Neural cell (in vitro differentiated cells): ENCODE results near the gene RNF7. TPM values are rescaled to one million over a fixed set of nuclear protein-coding genes. Genes with fewer than 3 reads are reported as not detected.

ENCODE experiments used
- H2AFZ ChIP-seq: fragments of 200-600, 300-800 bp; sonication (generic), shearing (Covaris generic); 2 replicates; pipeline ENCODE4 v1.6.0; 2014; ENCODE audit warnings: low read depth, mild to moderate bottlenecking, antibody characterized with exemption, low read length, moderate library complexity
- H3F3A ChIP-seq: fragments of 200-600 bp; shearing (Covaris generic); 2 replicates; pipeline ENCODE4 v1.6.1; 2016; ENCODE audit warnings: mild to moderate bottlenecking, moderate library complexity, mixed read lengths, antibody characterized with exemption, low read length; ENCODE audit not compliant: insufficient read depth, poor library complexity, severe bottlenecking
- H3K27ac ChIP-seq: fragments of 200-600, 300-800 bp; sonication (generic), shearing (Covaris generic); 2 replicates; pipeline ENCODE4 v1.5.1; 2014; ENCODE audit warnings: mild to moderate bottlenecking, low read length, moderate library complexity
- H3K27me3 ChIP-seq: fragments of 300-800, 200-600 bp; sonication (generic), shearing (Covaris generic); 2 replicates; pipeline ENCODE4 v1.6.0; 2014; ENCODE audit warnings: mild to moderate bottlenecking, low read depth, low read length, moderate library complexity; ENCODE audit not compliant: insufficient read depth
- H3K36me3 ChIP-seq: fragments of 300-800, 200-600 bp; sonication (generic), shearing (Covaris generic); 2 replicates; pipeline ENCODE4 v1.5.1; 2014; ENCODE audit warnings: mild to moderate bottlenecking, antibody characterized with exemption, low read length, moderate library complexity; ENCODE audit not compliant: insufficient read depth
- H3K4me2 ChIP-seq: fragments of 300-800, 200-600 bp; sonication (generic), shearing (Covaris generic); 2 replicates; pipeline ENCODE4 v1.6.0; 2014; ENCODE audit warnings: mild to moderate bottlenecking, low read length
- H3K4me3 ChIP-seq: fragments of 300-800, 200-600 bp; sonication (generic), shearing (Covaris generic); 2 replicates; pipeline ENCODE4 v1.5.1; 2014; ENCODE audit warnings: mild to moderate bottlenecking, low read length, moderate library complexity
- H3K79me2 ChIP-seq: fragments of 200-600 bp; shearing (Covaris generic); replicated peaks from 2 replicates; pipeline ENCODE4 v1.6.0; 2014; ENCODE audit warnings: mild to moderate bottlenecking, low read length, moderate library complexity; ENCODE audit not compliant: insufficient read depth
- H3K9ac ChIP-seq: fragments of 300-800, 200-600 bp; sonication (generic), shearing (Covaris generic); 2 replicates; pipeline ENCODE4 v1.6.1; 2016; ENCODE audit warnings: mild to moderate bottlenecking, low read length, mixed read lengths
- H3K9me2 ChIP-seq: fragments of 200-600 bp; shearing (Covaris generic); 2 replicates; pipeline ENCODE4 v1.6.1; 2016; ENCODE audit warnings: mild to moderate bottlenecking, low read length, mixed read lengths; ENCODE audit not compliant: insufficient read depth
- H3K9me3 ChIP-seq: fragments of 200-600, 300-800 bp; sonication (generic), shearing (Covaris generic); 2 replicates; pipeline ENCODE4 v1.6.1; 2016; ENCODE audit warnings: mild to moderate bottlenecking, mixed run types, low read length, moderate library complexity, mixed read lengths
- H4K20me1 ChIP-seq: fragments of 200-600 bp; shearing (Covaris generic); 2 replicates; pipeline ENCODE4 v1.6.1; 2016; ENCODE audit warnings: mild to moderate bottlenecking, mixed run types; ENCODE audit not compliant: insufficient read depth
- EP300 ChIP-seq: fragments of 450-650 bp; conservative IDR thresholded peaks from 2 replicates; pipeline ENCODE4 v1.6.1; 2014; ENCODE audit warnings: antibody characterized with exemption, mild to moderate bottlenecking, moderate library complexity; ENCODE audit not compliant: poor library complexity, severe bottlenecking
- EZH2 ChIP-seq: fragments of 200-600, 300-800 bp; shearing (Covaris generic), sonication (generic); IDR thresholded peaks from 2 replicates; pipeline ENCODE4 v1.6.1; 2014; ENCODE audit warnings: antibody characterized with exemption, low read length, borderline replicate concordance, mild to moderate bottlenecking; ENCODE audit not compliant: insufficient read depth, poor library complexity, severe bottlenecking
- MXI1 ChIP-seq: fragments of 450-650 bp; conservative IDR thresholded peaks from 2 replicates; pipeline ENCODE4 v1.6.1; 2014; ENCODE audit warnings: antibody characterized with exemption, mild to moderate bottlenecking; ENCODE audit not compliant: poor library complexity, severe bottlenecking
- POLR2AphosphoS5 ChIP-seq: IDR thresholded peaks from 2 replicates; pipeline ENCODE4 v1.6.1; 2012
- RAD21 ChIP-seq: fragments of 450-650 bp; conservative IDR thresholded peaks from 2 replicates; pipeline ENCODE4 v1.6.1; 2014; ENCODE audit warnings: antibody characterized with exemption, mild to moderate bottlenecking, moderate library complexity
- SMC3 ChIP-seq: fragments of 450-650 bp; conservative IDR thresholded peaks from 2 replicates; pipeline ENCODE4 v1.6.1; 2014; ENCODE audit warnings: antibody characterized with exemption, mild to moderate bottlenecking, moderate library complexity; ENCODE audit not compliant: poor library complexity
- TAF1 ChIP-seq: IDR thresholded peaks from 2 replicates; pipeline ENCODE4 v1.6.1; 2012; ENCODE audit warnings: low read depth
- polyA plus RNA-seq: library from polyadenylated mRNA; depleted of rRNA; stranded (reverse); fragments of >200 nt; gene quantifications from 2 replicates; pipeline ENCODE4 v1.2.3, GENCODE V29; 2014
- TF ChIP-seq, protein P1 (sequence below): IDR thresholded peaks from 2 replicates; pipeline ENCODE4 v1.6.1; 2012; ENCODE audit warnings: borderline replicate concordance
- TF ChIP-seq, protein P2 (sequence below): fragments of 450-650 bp; IDR thresholded peaks from 2 replicates; pipeline ENCODE4 v1.5.1; 2014; ENCODE audit warnings: antibody characterized with exemption, mild to moderate bottlenecking, moderate library complexity; ENCODE audit not compliant: poor library complexity, severe bottlenecking

Gene RNF7
- polyA plus RNA-seq, 1 donor from 2014 or later, result 170 TPM

DNA sequence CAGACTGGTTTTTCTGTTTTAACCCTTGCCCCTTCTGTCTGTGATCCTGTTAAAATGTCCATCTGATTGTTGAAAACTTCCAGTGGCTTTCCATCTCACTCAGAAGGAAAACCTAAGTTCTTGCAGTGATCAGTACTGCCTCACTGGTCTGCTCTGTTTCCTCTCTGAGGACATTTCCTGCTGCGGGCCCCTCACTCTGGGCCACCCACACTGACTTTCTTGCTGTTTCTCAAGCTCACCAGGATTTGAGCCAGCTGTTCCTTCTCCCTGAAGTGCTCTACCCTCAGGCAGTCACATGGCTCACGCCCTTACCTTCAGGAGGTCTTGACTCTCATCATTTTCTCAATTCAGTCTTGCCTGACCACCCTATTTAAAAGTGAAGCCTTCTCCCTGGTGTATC, 26.9 kb downstream of the RNF7 start:
- H3K79me2 ChIP-seq, result no peaks in the 10 kb centered on the region
- no peak overlapping the region for H3K4me2 ChIP-seq
- TF ChIP-seq POLR2AphosphoS5, result no peak
- TF ChIP-seq SMC3, result no peak
- TF ChIP-seq, protein P1, sequence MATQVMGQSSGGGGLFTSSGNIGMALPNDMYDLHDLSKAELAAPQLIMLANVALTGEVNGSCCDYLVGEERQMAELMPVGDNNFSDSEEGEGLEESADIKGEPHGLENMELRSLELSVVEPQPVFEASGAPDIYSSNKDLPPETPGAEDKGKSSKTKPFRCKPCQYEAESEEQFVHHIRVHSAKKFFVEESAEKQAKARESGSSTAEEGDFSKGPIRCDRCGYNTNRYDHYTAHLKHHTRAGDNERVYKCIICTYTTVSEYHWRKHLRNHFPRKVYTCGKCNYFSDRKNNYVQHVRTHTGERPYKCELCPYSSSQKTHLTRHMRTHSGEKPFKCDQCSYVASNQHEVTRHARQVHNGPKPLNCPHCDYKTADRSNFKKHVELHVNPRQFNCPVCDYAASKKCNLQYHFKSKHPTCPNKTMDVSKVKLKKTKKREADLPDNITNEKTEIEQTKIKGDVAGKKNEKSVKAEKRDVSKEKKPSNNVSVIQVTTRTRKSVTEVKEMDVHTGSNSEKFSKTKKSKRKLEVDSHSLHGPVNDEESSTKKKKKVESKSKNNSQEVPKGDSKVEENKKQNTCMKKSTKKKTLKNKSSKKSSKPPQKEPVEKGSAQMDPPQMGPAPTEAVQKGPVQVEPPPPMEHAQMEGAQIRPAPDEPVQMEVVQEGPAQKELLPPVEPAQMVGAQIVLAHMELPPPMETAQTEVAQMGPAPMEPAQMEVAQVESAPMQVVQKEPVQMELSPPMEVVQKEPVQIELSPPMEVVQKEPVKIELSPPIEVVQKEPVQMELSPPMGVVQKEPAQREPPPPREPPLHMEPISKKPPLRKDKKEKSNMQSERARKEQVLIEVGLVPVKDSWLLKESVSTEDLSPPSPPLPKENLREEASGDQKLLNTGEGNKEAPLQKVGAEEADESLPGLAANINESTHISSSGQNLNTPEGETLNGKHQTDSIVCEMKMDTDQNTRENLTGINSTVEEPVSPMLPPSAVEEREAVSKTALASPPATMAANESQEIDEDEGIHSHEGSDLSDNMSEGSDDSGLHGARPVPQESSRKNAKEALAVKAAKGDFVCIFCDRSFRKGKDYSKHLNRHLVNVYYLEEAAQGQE, result no peak
- no peak for TF ChIP-seq RAD21
- TF ChIP-seq TAF1, result no peak
- TF ChIP-seq, protein P2, sequence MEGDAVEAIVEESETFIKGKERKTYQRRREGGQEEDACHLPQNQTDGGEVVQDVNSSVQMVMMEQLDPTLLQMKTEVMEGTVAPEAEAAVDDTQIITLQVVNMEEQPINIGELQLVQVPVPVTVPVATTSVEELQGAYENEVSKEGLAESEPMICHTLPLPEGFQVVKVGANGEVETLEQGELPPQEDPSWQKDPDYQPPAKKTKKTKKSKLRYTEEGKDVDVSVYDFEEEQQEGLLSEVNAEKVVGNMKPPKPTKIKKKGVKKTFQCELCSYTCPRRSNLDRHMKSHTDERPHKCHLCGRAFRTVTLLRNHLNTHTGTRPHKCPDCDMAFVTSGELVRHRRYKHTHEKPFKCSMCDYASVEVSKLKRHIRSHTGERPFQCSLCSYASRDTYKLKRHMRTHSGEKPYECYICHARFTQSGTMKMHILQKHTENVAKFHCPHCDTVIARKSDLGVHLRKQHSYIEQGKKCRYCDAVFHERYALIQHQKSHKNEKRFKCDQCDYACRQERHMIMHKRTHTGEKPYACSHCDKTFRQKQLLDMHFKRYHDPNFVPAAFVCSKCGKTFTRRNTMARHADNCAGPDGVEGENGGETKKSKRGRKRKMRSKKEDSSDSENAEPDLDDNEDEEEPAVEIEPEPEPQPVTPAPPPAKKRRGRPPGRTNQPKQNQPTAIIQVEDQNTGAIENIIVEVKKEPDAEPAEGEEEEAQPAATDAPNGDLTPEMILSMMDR, result no peak
- no peak for TF ChIP-seq EP300
- no peak for TF ChIP-seq EZH2
- no peak for TF ChIP-seq MXI1

DNA sequence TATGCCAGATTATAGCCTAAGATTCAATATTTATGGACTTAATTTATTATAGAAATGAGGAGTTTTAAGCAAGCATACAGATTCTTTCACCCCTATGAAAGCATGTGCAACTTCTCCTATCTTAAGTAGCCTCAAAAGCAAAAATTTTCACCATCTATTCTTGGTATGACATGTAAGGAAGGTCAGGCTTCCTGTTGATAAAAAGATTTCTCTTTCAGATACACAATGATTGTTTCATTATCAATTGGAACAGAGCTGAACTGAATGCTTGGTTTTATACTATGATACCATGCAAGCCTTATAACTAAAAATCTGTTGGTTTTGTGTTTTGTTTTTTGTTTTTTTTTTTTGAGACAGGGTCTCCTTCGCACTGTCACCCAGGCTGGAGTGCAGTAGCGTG, 29.0 kb downstream of the RNF7 start:
- no peak overlapping the region for H3K9ac ChIP-seq
- no peaks in the 10 kb centered on the region for H3K79me2 ChIP-seq
- H3K27me3 ChIP-seq, result no peaks in the 10 kb centered on the region
- H3K9me3 ChIP-seq, result no peaks in the 10 kb centered on the region
- H2AFZ ChIP-seq, result no peak overlapping the region
- H3F3A ChIP-seq, result no peaks in the 10 kb centered on the region
- no peaks in the 10 kb centered on the region for H3K9me2 ChIP-seq
- no peak overlapping the region for H3K4me2 ChIP-seq
- no peaks in the 10 kb centered on the region for H3K36me3 ChIP-seq
- no peak overlapping the region for H3K27ac ChIP-seq
- H3K4me3 ChIP-seq, result no peak overlapping the region
- TF ChIP-seq RAD21, result no peak
- TF ChIP-seq POLR2AphosphoS5, result no peak
- TF ChIP-seq EP300, result no peak
- TF ChIP-seq, protein P2, result no peak
- no peak for TF ChIP-seq SMC3
- no peak for TF ChIP-seq MXI1
- no peak for TF ChIP-seq TAF1
- no peak for TF ChIP-seq EZH2
- TF ChIP-seq, protein P1, result no peak
- no peaks in the 10 kb centered on the region for H4K20me1 ChIP-seq

More for the DNA sequence above, 26.9 kb downstream of the RNF7 start:
- Histone ChIP-seq H2AFZ (no peak overlapping the region), H3K9ac (no peak overlapping the region), H3K9me3 (no peaks in the 10 kb centered on the region), H4K20me1 (no peaks in the 10 kb centered on the region), H3K36me3 (no peaks in the 10 kb centered on the region), H3K9me2 (no peaks in the 10 kb centered on the region), H3K27me3 (no peaks in the 10 kb centered on the region), H3F3A (no peaks in the 10 kb centered on the region), H3K27ac (no peak overlapping the region), H3K4me3 (no peak overlapping the region)
